A549 treated with Mapracorat at 1 μM for 4 hours (cell line): Measurements from ENCODE around the gene CCDC191. TPM values are rescaled to one million over a fixed set of nuclear protein-coding genes. Genes with fewer than 3 reads are reported as not detected.

Experiments
- total RNA-seq: library from RNA; stranded (reverse); fragments of 200-300 nt; extraction: Qiagen RNA extraction; gene quantifications from 5 replicates; pipeline ENCODE4 v1.2.3, GENCODE V29; 2022

The CCDC191 gene
- total RNA-seq, result 1.5 to 2.1 TPM (median 1.5 TPM) in 5 replicates

DNA sequence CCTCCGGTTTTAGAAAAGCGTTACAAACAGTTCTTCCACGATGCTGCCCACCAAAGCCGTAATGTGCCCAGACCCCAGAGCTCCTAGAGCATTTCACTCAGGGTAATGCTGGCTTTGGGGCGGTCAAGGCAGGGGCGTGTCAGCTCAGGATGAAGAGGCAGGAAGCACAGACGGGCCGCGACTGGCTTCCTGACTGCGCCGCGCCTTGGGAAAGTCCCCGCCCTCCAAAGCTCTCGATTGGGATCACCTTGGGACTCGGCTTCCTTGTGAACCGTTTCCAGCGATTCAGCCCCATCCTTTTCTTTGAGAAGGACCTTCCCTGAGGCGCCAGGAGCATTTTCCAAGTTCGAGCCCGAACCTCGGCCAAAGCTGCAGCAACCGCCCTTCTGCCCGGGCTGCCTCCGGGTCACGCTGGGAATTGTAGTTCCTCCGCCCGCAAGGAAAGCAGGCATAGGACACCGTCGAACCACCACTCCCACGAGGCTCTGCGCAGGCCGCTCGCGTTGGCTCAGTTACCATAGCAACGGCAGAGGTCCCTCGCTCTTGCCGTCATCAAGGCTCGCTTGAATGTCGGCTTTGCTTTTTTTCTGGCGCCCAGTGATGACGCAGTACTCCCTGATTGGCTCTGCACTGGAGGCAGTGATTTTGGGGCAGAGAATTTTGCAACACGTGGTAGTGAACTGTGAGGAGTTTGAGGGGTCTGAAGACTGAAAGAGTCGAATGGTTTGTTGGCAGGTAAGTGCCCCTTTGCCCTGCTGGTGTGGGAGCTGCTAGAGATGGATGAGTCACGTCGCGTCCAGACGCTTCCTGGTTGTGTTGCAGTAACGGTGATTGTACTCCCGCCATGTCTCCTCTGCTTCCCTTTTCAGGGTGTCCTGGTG, at the start of gene CCDC191, which contains the start of gene QTRT2:
TSS of gene CCDC191 (minus strand) at position 397 of the 881 bp plus-strand sequence. CDS start at position 337, 60 bp downstream.
TSS of gene QTRT2 (plus strand) at position 608 of the 881 bp plus-strand sequence. CDS start 8,521 bp downstream, outside the sequence.

GRCh38 chr3:113947372-113948014, 108.8 kb downstream of the CCDC191 start, which contains the start of gene ZDHHC23:
Gene ZDHHC23, plus strand, starts transcription at chr3:113948013. Its CDS starts 790 bp downstream, at chr3:113948803.

Other genes starting within 250 kb of the CCDC191 start
- gene GRAMD1C, start 217.7 kb downstream of the CCDC191 start, total RNA-seq, result 0.34 to 0.63 TPM (median 0.41 TPM) in 5 replicates
- gene ZDHHC23, start 108.5 kb downstream of the CCDC191 start, total RNA-seq, result 3.0 to 3.9 TPM (median 3.5 TPM) in 5 replicates
- gene QTRT2, start 211 bp upstream of the CCDC191 start, total RNA-seq, result 20.8 to 25.1 TPM (median 23.2 TPM) in 5 replicates
- not detected in 5 replicates for gene DRD3, start 122.5 kb upstream of the CCDC191 start, total RNA-seq
- gene ZNF80, start 181.1 kb upstream of the CCDC191 start, total RNA-seq, result not detected in 5 replicates
- not detected in 5 replicates for gene TIGIT, start 237.5 kb upstream of the CCDC191 start, total RNA-seq